ENCODE measurements around the gene DNAJB6.

GRCh38 chr7:157423348-157423747 lies 86.5 kb downstream of the DNAJB6 start:
- TF ChIP-seq, protein P1, sequence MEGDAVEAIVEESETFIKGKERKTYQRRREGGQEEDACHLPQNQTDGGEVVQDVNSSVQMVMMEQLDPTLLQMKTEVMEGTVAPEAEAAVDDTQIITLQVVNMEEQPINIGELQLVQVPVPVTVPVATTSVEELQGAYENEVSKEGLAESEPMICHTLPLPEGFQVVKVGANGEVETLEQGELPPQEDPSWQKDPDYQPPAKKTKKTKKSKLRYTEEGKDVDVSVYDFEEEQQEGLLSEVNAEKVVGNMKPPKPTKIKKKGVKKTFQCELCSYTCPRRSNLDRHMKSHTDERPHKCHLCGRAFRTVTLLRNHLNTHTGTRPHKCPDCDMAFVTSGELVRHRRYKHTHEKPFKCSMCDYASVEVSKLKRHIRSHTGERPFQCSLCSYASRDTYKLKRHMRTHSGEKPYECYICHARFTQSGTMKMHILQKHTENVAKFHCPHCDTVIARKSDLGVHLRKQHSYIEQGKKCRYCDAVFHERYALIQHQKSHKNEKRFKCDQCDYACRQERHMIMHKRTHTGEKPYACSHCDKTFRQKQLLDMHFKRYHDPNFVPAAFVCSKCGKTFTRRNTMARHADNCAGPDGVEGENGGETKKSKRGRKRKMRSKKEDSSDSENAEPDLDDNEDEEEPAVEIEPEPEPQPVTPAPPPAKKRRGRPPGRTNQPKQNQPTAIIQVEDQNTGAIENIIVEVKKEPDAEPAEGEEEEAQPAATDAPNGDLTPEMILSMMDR (IDR thresholded peaks at IDR 0.05): no peak
- no peak for TF ChIP-seq POLR2AphosphoS5 (IDR thresholded peaks at IDR 0.05)

Data from suprapubic skin (tissue), 3 donors.